ENCODE measurements around the gene SLC1A4. TPM values are rescaled to one million over a fixed set of nuclear protein-coding genes. Genes with fewer than 3 reads are reported as not detected.
A peak's percentile ranks its signal among the peaks of the same experiment; 100 is the strongest.
"Not testable (repeated sequence)": the region's sequence is repeated elsewhere in the genome, so short reads cannot be mapped to it uniquely, and the experiment has no call there.

Gene SLC1A4
- total RNA-seq, 4 donors from 2014 or later = 2.7 to 12.4 (median 3.4) TPM

DNA sequence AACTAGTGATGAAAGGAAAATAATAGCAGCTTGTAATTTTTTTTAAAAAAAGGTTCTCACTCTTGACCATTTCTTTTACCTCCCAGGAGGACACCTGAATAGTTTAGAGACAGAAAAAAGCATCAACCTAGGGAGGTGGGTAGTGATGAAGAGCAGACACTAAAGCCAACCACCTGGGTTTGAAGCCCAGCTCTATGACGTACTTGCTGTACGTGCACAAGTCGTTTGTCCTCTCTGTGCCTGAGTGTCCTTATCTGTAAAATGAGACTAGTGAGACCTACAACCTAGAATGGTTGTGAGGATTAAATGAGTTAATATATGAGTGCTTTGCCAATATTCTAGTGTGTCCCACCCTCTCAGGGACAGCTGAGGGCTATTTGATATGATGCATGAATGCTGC, 5.8 kb downstream of the SLC1A4 start:
- TF ChIP-seq CTCF (IDR thresholded peaks at IDR 0.05) (no peak), POLR2A (IDR thresholded peaks at IDR 0.05) (no peak)
- no peak for DNase-seq
- H3K9me3 ChIP-seq = no peaks in the 10 kb centered on the region
- no peak overlapping the region for H3K27ac ChIP-seq
- H3K27me3 ChIP-seq = no peaks in the 10 kb centered on the region
- peaks cover 0 to 16% (median 2%) of the 10 kb centered on the region in 4 donors for H3K4me1 ChIP-seq
- no peak overlapping the region for H3K4me3 ChIP-seq
- no peaks in the 10 kb centered on the region for H3K36me3 ChIP-seq

GRCh38 chr2:64996871-64997307, 7.7 kb downstream of the SLC1A4 start:
- Histone ChIP-seq H3K4me3 (no peak overlapping the region), H3K27me3 (no peaks in the 10 kb centered on the region), H3K27ac (no peak overlapping the region), H3K4me1 (peaks cover 0 to 9% (median 0%) of the 10 kb centered on the region in 4 donors), H3K9me3 (no peaks in the 10 kb centered on the region), H3K36me3 (no peaks in the 10 kb centered on the region)
- no peak for DNase-seq
- TF ChIP-seq POLR2A (IDR thresholded peaks at IDR 0.05) = no peak
- TF ChIP-seq CTCF (IDR thresholded peaks at IDR 0.05) = no peak

GRCh38 chr2:64998658-64999061, 9.5 kb downstream of the SLC1A4 start:
- H3K27ac ChIP-seq = peak overlapping the region in 1 of 4 donors; percentile 3
- H3K9me3 ChIP-seq = no peaks in the 10 kb centered on the region
- no peaks in the 10 kb centered on the region for H3K27me3 ChIP-seq
- peaks cover 0 to 9% (median 0%) of the 10 kb centered on the region in 4 donors for H3K4me1 ChIP-seq
- no peak for DNase-seq
- H3K36me3 ChIP-seq = no peaks in the 10 kb centered on the region
- no peak for TF ChIP-seq POLR2A (IDR thresholded peaks at IDR 0.05)
- TF ChIP-seq CTCF (IDR thresholded peaks at IDR 0.05) = no peak
- H3K4me3 ChIP-seq = no peak overlapping the region

GRCh38 chr2:64999754-65000153, 10.6 kb downstream of the SLC1A4 start:
- no peak for TF ChIP-seq CTCF (IDR thresholded peaks at IDR 0.05)
- TF ChIP-seq POLR2A (IDR thresholded peaks at IDR 0.05) = no peak
- Histone ChIP-seq H3K27ac (no peak overlapping the region), H3K36me3 (no peaks in the 10 kb centered on the region), H3K9me3 (no peaks in the 10 kb centered on the region), H3K4me1 (peaks cover 0 to 9% (median 0%) of the 10 kb centered on the region in 4 donors), H3K4me3 (no peak overlapping the region), H3K27me3 (no peaks in the 10 kb centered on the region)
- no peak for DNase-seq

GRCh38 chr2:65000644-65001043, 11.4 kb downstream of the SLC1A4 start:
- Histone ChIP-seq H3K27ac (no peak overlapping the region), H3K4me3 (no peak overlapping the region), H3K27me3 (no peaks in the 10 kb centered on the region), H3K9me3 (no peaks in the 10 kb centered on the region), H3K4me1 (peaks cover 0 to 9% (median 0%) of the 10 kb centered on the region in 4 donors), H3K36me3 (no peaks in the 10 kb centered on the region)
- TF ChIP-seq POLR2A (IDR thresholded peaks at IDR 0.05) (no peak), CTCF (IDR thresholded peaks at IDR 0.05) (no peak)
- no peak for DNase-seq

DNA sequence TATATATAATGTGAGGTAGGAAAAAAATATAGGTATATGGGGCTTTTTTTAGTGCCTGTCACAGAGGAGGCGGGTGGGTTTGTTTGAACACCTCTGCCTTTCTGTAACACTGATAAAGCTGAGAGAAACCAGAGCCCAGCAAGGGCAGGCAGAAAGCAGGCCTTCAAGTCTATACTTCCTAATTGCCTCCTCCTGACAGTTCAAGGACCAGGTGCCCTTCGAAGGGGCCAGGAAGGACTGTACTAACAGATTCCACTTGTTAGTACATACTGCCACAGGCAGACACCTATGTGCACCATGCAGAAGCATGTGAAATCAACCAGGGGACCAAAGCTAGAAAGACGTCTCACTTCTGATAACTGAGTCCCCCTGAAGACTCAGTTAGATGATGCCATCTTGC, 13.8 kb downstream of the SLC1A4 start:
- H3K27ac ChIP-seq = no peak overlapping the region
- DNase-seq = no peak
- no peak overlapping the region for H3K4me3 ChIP-seq
- H3K4me1 ChIP-seq = peaks cover 0 to 9% (median 0%) of the 10 kb centered on the region in 4 donors
- H3K27me3 ChIP-seq = no peaks in the 10 kb centered on the region
- TF ChIP-seq CTCF (IDR thresholded peaks at IDR 0.05) (no peak), POLR2A (IDR thresholded peaks at IDR 0.05) (no peak)
- H3K36me3 ChIP-seq = no peaks in the 10 kb centered on the region
- H3K9me3 ChIP-seq = no peaks in the 10 kb centered on the region

DNA sequence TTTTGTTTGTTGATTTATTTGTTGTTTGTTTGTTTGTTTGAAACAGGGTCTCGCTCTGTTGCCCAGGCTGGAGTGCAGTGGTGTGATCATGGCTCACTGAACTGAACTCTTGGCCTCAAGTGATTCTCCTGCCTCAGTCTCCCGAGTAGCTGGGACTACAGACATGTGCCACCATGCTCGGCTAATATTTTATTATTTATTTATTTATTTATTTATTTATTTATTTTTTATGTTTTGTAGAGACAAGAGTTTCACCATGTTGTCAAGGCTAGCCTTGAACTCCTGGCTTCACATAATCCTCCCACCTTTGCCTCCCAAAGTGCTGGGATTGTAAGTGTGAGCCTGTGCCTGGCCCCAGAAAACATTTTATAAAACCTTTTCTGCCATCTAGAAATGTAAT, 15.0 kb downstream of the SLC1A4 start:
- not testable (repeated sequence) for H3K36me3 ChIP-seq, H3K4me1 ChIP-seq, DNase-seq, H3K27ac ChIP-seq, H3K27me3 ChIP-seq, H3K9me3 ChIP-seq, H3K4me3 ChIP-seq
